NCI-H510A (cell line): ENCODE results near the gene PRKCQ.

Experiments used
- DNase-seq: peaks from one replicate; lab custom pipeline; 2025; lab: John Stamatoyannopoulos, UW

PRKCQ gene

GRCh38 chr10:6579904-6580278 is at the start of gene PRKCQ:
TSS of gene PRKCQ (minus strand) at chr10:6580276. CDS start at chr10:6515135, 65,141 bp downstream.
- no peak for DNase-seq

- no peak for DNase-seq
Measured at GRCh38 chr10:6625428-6625827, 45.4 kb upstream of the PRKCQ start.

GRCh38 chr10:6624392-6624791 is 44.3 kb upstream of the PRKCQ start:
- DNase-seq, result no peak

- no peak for DNase-seq
Measured at GRCh38 chr10:6622921-6623320, 42.8 kb upstream of the PRKCQ start.

- DNase-seq, result no peak
Measured at GRCh38 chr10:6621536-6621935, 41.5 kb upstream of the PRKCQ start.

- no peak for DNase-seq
Measured at GRCh38 chr10:6619660-6620059, 39.6 kb upstream of the PRKCQ start.

GRCh38 chr10:6618340-6618739 is 38.3 kb upstream of the PRKCQ start:
- DNase-seq, result no peak

- DNase-seq, result no peak
Measured at GRCh38 chr10:6617309-6618076, 37.4 kb upstream of the PRKCQ start.

- no peak for DNase-seq
Measured at GRCh38 chr10:6615971-6616370, 35.9 kb upstream of the PRKCQ start.

GRCh38 chr10:6612371-6612770 is 32.3 kb upstream of the PRKCQ start:
- no peak for DNase-seq

- no peak for DNase-seq
Measured at GRCh38 chr10:6610647-6611046, 30.6 kb upstream of the PRKCQ start.

- no peak for DNase-seq
Measured at GRCh38 chr10:6609625-6610024, 29.5 kb upstream of the PRKCQ start.

GRCh38 chr10:6607778-6608177 is 27.7 kb upstream of the PRKCQ start:
- no peak for DNase-seq

- no peak for DNase-seq
Measured at GRCh38 chr10:6607182-6607581, 27.1 kb upstream of the PRKCQ start.

GRCh38 chr10:6603142-6604125 is 23.4 kb upstream of the PRKCQ start:
- no peak for DNase-seq

- DNase-seq, result no peak
Measured at GRCh38 chr10:6602700-6603084, 22.6 kb upstream of the PRKCQ start.

- DNase-seq, result no peak
Measured at GRCh38 chr10:6602026-6602699, 22.1 kb upstream of the PRKCQ start.

- no peak for DNase-seq
Measured at GRCh38 chr10:6601246-6601805, 21.2 kb upstream of the PRKCQ start.

GRCh38 chr10:6600224-6600987 is 20.3 kb upstream of the PRKCQ start:
- no peak for DNase-seq

GRCh38 chr10:6598679-6599078 is 18.6 kb upstream of the PRKCQ start:
- DNase-seq, result no peak

- DNase-seq, result no peak
Measured at GRCh38 chr10:6597478-6597877, 17.4 kb upstream of the PRKCQ start.
